ENCODE results near the gene SMAD2.

SMAD2 gene

GRCh38 chr18:47788621-47789020 is 141.8 kb downstream of the SMAD2 start:
- Histone ChIP-seq H3K79me1 (replicated peaks; ENCODE audit: low read length, poor library complexity, severe bottlenecking) (no peaks in the 10 kb centered on the region), H3K4ac (ENCODE audit: low read depth in 1 of 2, low read length in 2 of 2) (no peak overlapping the region), H3K4me3 (ENCODE audit: insufficient read depth in 1 of 2, low read depth in 1 of 2, low read length in 2 of 2) (no peak overlapping the region), H3K36me3 (ENCODE audit: control insufficient read depth in 1 of 2, insufficient read depth in 2 of 2, low read depth in 1 of 2, low read length in 2 of 2) (no peaks in the 10 kb centered on the region), H3K27ac (ENCODE audit: low read length, poor library complexity, severe bottlenecking) (no peak overlapping the region), H3K9ac (ENCODE audit: low read length) (no peak overlapping the region), H3K4me2 (ENCODE audit: low read length, poor library complexity, severe bottlenecking) (no peak overlapping the region), H3K27me3 (ENCODE audit: control insufficient read depth in 1 of 2, insufficient read depth in 1 of 2, low read length in 2 of 2) (peaks cover 18 to 25% of the 10 kb centered on the region in 2 experiments), H3K14ac (ENCODE audit: low read length in 2 of 2) (no peak overlapping the region), H2BK15ac (ENCODE audit: low read depth, poor library complexity, severe bottlenecking) (no peak overlapping the region), H4K91ac (ENCODE audit: low read length) (no peak overlapping the region), H2BK120ac (ENCODE audit: low read depth, low read length) (no peak overlapping the region), H3K9me3 (ENCODE audit: control insufficient read depth, low read length) (peaks cover 40% of the 10 kb centered on the region), H2BK12ac (ENCODE audit: low read length in 2 of 2) (no peak overlapping the region), H2AK5ac (ENCODE audit: low read length, severe bottlenecking) (no peak overlapping the region), H3K4me1 (ENCODE audit: control insufficient read depth, insufficient read depth, low read depth, low read length) (no peaks in the 10 kb centered on the region), H2AFZ (ENCODE audit: low read depth, low read length) (no peak overlapping the region), H4K8ac (ENCODE audit: low read length) (no peak overlapping the region), H3K18ac (ENCODE audit: low read depth in 1 of 2, low read length in 2 of 2) (no peak overlapping the region), H2BK5ac (ENCODE audit: low read depth, low read length, poor library complexity, severe bottlenecking) (no peak overlapping the region), H3K23ac (ENCODE audit: low read length in 2 of 2) (no peak overlapping the region)
- 76% methylated on average over 3 of the region's 3 CpGs for WGBS
- no peak for DNase-seq

GRCh38 chr18:47781561-47781960 is 148.9 kb downstream of the SMAD2 start:
- Histone ChIP-seq H2BK120ac (ENCODE audit: low read depth, low read length) (no peak overlapping the region), H3K79me1 (replicated peaks; ENCODE audit: low read length, poor library complexity, severe bottlenecking) (no peaks in the 10 kb centered on the region)
- 81% methylated on average over 3 of the region's 3 CpGs for WGBS

GRCh38 chr18:47780011-47780725 is 150.3 kb downstream of the SMAD2 start:
- Histone ChIP-seq H3K18ac (ENCODE audit: low read depth in 1 of 2, low read length in 2 of 2) (no peak overlapping the region), H3K4me3 (ENCODE audit: insufficient read depth in 1 of 2, low read depth in 1 of 2, low read length in 2 of 2) (no peak overlapping the region), H3K4ac (ENCODE audit: low read depth in 1 of 2, low read length in 2 of 2) (no peak overlapping the region), H3K9ac (ENCODE audit: low read length) (no peak overlapping the region), H2AK5ac (ENCODE audit: low read length, severe bottlenecking) (no peak overlapping the region), H2AFZ (ENCODE audit: low read depth, low read length) (no peak overlapping the region), H3K4me1 (ENCODE audit: control insufficient read depth, insufficient read depth, low read depth, low read length) (no peaks in the 10 kb centered on the region), H2BK15ac (ENCODE audit: low read depth, poor library complexity, severe bottlenecking) (no peak overlapping the region), H3K4me2 (ENCODE audit: low read length, poor library complexity, severe bottlenecking) (no peak overlapping the region), H3K27me3 (ENCODE audit: control insufficient read depth in 1 of 2, insufficient read depth in 1 of 2, low read length in 2 of 2) (peaks cover 5 to 26% of the 10 kb centered on the region in 2 experiments), H2BK5ac (ENCODE audit: low read depth, low read length, poor library complexity, severe bottlenecking) (no peak overlapping the region), H4K91ac (ENCODE audit: low read length) (no peak overlapping the region), H3K14ac (ENCODE audit: low read length in 2 of 2) (no peak overlapping the region), H2BK120ac (ENCODE audit: low read depth, low read length) (no peak overlapping the region), H3K27ac (ENCODE audit: low read length, poor library complexity, severe bottlenecking) (no peak overlapping the region), H3K79me1 (replicated peaks; ENCODE audit: low read length, poor library complexity, severe bottlenecking) (no peaks in the 10 kb centered on the region), H3K36me3 (ENCODE audit: control insufficient read depth in 1 of 2, insufficient read depth in 2 of 2, low read depth in 1 of 2, low read length in 2 of 2) (no peaks in the 10 kb centered on the region), H3K23ac (ENCODE audit: low read length in 2 of 2) (no peak overlapping the region), H4K8ac (ENCODE audit: low read length) (no peak overlapping the region), H3K9me3 (ENCODE audit: control insufficient read depth, low read length) (peaks cover 30% of the 10 kb centered on the region), H2BK12ac (ENCODE audit: low read length in 2 of 2) (no peak overlapping the region)
- no peak for DNase-seq
- WGBS, result 87% methylated on average over 10 of the region's 11 CpGs

More at GRCh38 chr18:47781561-47781960, 148.9 kb downstream of the SMAD2 start:
- no peak overlapping the region for H3K23ac ChIP-seq (ENCODE audit: low read length in 2 of 2)
- H2BK5ac ChIP-seq (ENCODE audit: low read depth, low read length, poor library complexity, severe bottlenecking), result no peak overlapping the region
- no peak overlapping the region for H2BK12ac ChIP-seq (ENCODE audit: low read length in 2 of 2)
- no peaks in the 10 kb centered on the region for H3K4me1 ChIP-seq (ENCODE audit: control insufficient read depth, insufficient read depth, low read depth, low read length)
- H3K27ac ChIP-seq (ENCODE audit: low read length, poor library complexity, severe bottlenecking), result no peak overlapping the region
- H3K18ac ChIP-seq (ENCODE audit: low read depth in 1 of 2, low read length in 2 of 2), result no peak overlapping the region
- no peak for DNase-seq
- no peak overlapping the region for H2BK15ac ChIP-seq (ENCODE audit: low read depth, poor library complexity, severe bottlenecking)
- H3K4me2 ChIP-seq (ENCODE audit: low read length, poor library complexity, severe bottlenecking), result no peak overlapping the region
- peaks cover 44% of the 10 kb centered on the region for H3K9me3 ChIP-seq (ENCODE audit: control insufficient read depth, low read length)
- peaks cover 2 to 12% of the 10 kb centered on the region in 2 experiments for H3K27me3 ChIP-seq (ENCODE audit: control insufficient read depth in 1 of 2, insufficient read depth in 1 of 2, low read length in 2 of 2)
- no peak overlapping the region for H3K14ac ChIP-seq (ENCODE audit: low read length in 2 of 2)
- H3K4ac ChIP-seq (ENCODE audit: low read depth in 1 of 2, low read length in 2 of 2), result no peak overlapping the region
- H4K8ac ChIP-seq (ENCODE audit: low read length), result no peak overlapping the region
- H3K4me3 ChIP-seq (ENCODE audit: insufficient read depth in 1 of 2, low read depth in 1 of 2, low read length in 2 of 2), result no peak overlapping the region
- no peak overlapping the region for H2AFZ ChIP-seq (ENCODE audit: low read depth, low read length)
- no peak overlapping the region for H2AK5ac ChIP-seq (ENCODE audit: low read length, severe bottlenecking)
- no peaks in the 10 kb centered on the region for H3K36me3 ChIP-seq (ENCODE audit: control insufficient read depth in 1 of 2, insufficient read depth in 2 of 2, low read depth in 1 of 2, low read length in 2 of 2)
- no peak overlapping the region for H3K9ac ChIP-seq (ENCODE audit: low read length)
- no peak overlapping the region for H4K91ac ChIP-seq (ENCODE audit: low read length)

- Histone ChIP-seq H2BK5ac (ENCODE audit: low read depth, low read length, poor library complexity, severe bottlenecking) (no peak overlapping the region), H2AFZ (ENCODE audit: low read depth, low read length) (no peak overlapping the region), H4K8ac (ENCODE audit: low read length) (no peak overlapping the region), H3K9ac (ENCODE audit: low read length) (no peak overlapping the region), H2BK15ac (ENCODE audit: low read depth, poor library complexity, severe bottlenecking) (no peak overlapping the region), H4K91ac (ENCODE audit: low read length) (no peak overlapping the region), H3K79me1 (replicated peaks; ENCODE audit: low read length, poor library complexity, severe bottlenecking) (no peaks in the 10 kb centered on the region), H2AK5ac (ENCODE audit: low read length, severe bottlenecking) (no peak overlapping the region), H2BK120ac (ENCODE audit: low read depth, low read length) (no peak overlapping the region), H3K23ac (ENCODE audit: low read length in 2 of 2) (no peak overlapping the region), H2BK12ac (ENCODE audit: low read length in 2 of 2) (no peak overlapping the region), H3K27ac (ENCODE audit: low read length, poor library complexity, severe bottlenecking) (no peak overlapping the region), H3K18ac (ENCODE audit: low read depth in 1 of 2, low read length in 2 of 2) (no peak overlapping the region), H3K14ac (ENCODE audit: low read length in 2 of 2) (no peak overlapping the region), H3K4ac (ENCODE audit: low read depth in 1 of 2, low read length in 2 of 2) (no peak overlapping the region), H3K4me1 (ENCODE audit: control insufficient read depth, insufficient read depth, low read depth, low read length) (no peaks in the 10 kb centered on the region), H3K9me3 (ENCODE audit: control insufficient read depth, low read length) (peaks cover 22% of the 10 kb centered on the region), H3K27me3 (ENCODE audit: control insufficient read depth in 1 of 2, insufficient read depth in 1 of 2, low read length in 2 of 2) (peaks cover 5 to 32% of the 10 kb centered on the region in 2 experiments), H3K36me3 (ENCODE audit: control insufficient read depth in 1 of 2, insufficient read depth in 2 of 2, low read depth in 1 of 2, low read length in 2 of 2) (no peaks in the 10 kb centered on the region), H3K4me2 (ENCODE audit: low read length, poor library complexity, severe bottlenecking) (no peak overlapping the region), H3K4me3 (ENCODE audit: insufficient read depth in 1 of 2, low read depth in 1 of 2, low read length in 2 of 2) (no peak overlapping the region)
- DNase-seq, result no peak
- WGBS, result 94% methylated on average over 3 of the region's 3 CpGs
Measured at GRCh38 chr18:47779381-47779780, 151.1 kb downstream of the SMAD2 start.
